Stimulated activated CD4-positive, alpha-beta T cell treated with anti-CD3 and anti-CD28 coated beads, Interleukin-12 subunit alpha, Interleukin-12 subunit beta, amount 100 ng/mL, for 24 hours (primary cell): Measurements from ENCODE around the gene MTHFD1L.

Source experiments
- DNase-seq, 2 experiments: peaks; one replicate each; pipeline ENCODE4 v3.0.0-alpha.2; 2020; ENCODE audit warnings: low read depth in 2 of 2

The MTHFD1L gene

DNA sequence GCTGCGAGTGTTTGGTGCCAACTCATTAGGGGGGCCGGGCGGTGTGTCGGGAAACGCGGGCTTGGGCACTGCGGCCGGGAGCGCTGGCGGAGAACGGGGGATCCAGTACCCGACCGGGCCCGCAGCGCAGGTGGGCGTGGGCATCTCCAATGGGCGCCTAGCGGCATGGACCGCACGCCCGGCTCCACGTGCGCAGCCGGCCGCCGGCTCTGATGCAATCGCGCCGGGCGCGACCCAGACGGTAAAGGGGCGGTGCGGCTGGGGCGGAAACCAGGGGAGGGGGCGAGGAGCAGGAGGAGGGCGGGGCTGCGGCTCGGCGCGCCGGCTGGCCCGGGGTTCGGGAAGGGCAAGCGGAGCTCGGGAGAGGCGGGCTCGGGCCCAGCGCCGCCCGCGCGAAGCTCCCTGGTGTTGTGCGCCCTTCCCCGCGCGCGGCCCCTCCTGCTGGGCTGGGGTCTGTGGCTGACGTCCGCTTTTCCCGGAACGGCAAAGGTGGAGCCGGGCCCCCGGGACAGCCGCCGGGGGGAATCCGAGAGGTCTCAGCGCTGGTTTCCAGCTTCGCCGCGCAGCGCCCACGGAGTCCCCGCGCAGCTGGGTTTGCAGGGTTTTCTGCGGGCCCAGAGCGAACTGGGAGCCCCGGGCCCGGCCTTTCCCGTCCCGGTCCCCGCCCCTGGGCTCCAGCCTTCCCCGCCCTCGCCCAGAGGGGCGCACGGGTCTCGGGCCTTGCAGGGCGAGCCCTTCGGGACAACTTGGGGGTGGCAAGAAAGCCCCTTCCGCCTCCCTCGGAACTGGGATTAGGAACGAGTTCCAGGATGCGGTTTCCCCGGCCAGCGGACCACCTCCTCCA is 867 bp downstream of the MTHFD1L start:
- peak; percentile 68 to 80 for DNase-seq

DNA sequence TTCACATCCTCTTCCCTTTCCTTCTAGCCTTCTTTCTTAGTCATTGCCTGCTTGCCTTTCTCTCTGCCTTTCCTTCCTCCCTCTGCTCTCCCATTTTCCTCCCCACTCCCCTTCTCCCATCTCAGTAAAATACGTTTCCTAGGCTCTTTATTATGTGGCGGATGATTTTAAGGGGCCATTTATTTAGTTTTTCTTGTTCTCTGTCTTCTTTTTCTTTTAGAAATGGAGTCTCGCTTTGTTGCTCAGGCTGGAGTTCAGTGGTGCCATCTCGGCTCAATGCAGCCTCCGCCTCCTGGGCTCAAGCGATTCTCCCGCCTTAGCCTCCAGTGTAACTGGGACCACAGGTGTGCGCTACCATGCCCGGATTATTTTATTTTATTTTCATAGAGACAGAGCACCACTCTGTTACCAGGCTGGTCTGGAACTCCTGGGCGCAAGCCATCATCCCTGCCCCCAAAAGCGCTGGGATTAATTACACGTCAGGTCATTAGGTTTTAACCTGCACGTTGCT is 1.5 kb downstream of the MTHFD1L start:
- no peak for DNase-seq

DNA sequence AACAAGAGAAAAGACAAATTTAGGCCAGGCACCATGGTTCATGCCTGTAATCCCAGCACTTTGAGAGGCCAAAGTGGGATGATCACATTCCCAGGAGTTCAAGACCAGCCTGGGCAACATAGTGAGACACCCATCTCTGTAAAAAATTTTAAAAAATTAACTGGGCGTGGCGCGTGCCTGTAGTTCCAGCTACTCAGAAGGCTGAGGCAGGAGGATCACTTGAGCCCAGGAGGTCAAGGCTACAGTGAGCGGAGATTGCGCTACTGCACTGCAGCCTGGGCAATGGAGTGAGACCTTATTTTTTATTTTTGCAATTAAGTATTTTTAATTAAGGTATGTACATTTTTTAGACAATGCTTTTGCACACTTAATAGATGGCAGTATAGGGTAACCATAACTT is 3.3 kb downstream of the MTHFD1L start:
- DNase-seq: no peak

DNA sequence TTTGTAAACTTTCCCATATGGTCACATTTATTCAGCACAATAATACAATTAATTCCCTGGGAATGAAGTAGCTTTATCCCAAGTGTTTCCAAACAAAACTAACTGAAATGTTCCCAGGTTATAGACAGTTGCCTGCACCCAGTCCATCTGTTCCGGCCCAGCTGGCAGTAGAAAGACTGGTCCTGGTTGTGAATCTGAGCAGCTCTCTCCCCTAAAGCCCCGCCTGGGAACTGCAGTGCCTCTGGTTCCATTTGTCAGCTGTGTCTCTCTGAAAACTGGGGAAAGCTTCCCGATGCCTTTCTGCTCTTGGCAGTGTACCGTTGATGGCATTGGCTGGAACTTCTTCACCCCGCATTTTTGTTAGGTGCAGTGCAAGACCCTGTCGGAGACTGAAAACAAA is 8.7 kb downstream of the MTHFD1L start:
- no peak for DNase-seq

DNA sequence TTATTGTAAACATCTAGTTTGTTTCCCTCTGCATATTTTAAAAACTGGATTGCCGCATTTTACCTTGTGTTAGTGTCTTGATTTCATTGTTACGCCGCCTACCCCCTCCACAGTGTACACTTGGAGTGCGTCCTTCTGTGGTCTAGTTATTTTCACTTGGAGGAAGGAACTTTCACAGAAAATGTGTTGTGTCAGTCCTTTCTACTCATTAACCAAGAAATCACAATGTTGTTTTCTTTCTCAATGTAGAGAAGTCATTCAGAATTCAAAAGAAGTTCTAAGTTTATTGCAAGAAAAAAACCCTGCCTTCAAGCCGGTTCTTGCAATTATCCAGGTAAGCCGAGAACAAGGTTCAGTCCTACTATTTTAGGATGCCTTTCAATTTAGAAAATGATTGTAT is 10.3 kb downstream of the MTHFD1L start:
- no peak for DNase-seq

DNA sequence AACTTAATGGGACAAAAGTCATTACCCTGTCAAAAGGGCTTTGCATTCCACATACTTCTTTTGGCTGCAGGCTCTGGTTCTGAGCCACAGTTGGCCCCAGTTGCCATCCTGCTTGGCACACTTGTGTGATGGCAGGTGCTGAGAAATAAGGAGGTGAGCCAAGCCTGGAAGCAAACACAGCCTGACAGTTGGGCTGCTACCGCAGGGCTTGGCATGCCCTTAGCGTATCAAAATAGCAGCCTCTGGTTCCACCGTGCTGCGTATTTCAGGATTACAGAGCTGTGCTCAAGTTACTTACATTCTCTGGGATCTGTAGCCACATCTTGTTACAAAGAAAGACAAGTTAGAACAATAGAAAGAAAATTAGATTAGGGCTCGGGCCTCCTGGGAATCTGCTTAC is 11.1 kb downstream of the MTHFD1L start:
- no peak for DNase-seq

DNA sequence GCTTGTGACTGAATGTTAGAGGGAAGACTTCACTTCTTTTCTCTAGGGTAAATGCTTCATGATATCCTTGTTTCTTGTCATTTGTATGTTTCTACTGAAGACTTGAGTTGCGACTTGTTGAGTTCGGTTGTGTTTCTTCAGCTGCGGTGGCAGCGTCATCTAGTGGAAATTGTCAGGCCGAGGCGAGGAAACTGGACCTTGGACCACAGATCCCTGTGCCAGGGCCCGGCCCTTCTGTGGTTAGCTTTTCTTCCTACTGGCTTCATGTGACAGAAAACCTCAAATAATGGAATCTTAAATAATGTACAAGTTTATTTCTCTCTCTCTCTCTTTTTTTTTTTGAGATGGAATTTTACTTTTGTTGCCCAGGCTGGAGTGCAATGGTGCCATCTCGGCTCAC is 12.4 kb downstream of the MTHFD1L start:
- no peak for DNase-seq

DNA sequence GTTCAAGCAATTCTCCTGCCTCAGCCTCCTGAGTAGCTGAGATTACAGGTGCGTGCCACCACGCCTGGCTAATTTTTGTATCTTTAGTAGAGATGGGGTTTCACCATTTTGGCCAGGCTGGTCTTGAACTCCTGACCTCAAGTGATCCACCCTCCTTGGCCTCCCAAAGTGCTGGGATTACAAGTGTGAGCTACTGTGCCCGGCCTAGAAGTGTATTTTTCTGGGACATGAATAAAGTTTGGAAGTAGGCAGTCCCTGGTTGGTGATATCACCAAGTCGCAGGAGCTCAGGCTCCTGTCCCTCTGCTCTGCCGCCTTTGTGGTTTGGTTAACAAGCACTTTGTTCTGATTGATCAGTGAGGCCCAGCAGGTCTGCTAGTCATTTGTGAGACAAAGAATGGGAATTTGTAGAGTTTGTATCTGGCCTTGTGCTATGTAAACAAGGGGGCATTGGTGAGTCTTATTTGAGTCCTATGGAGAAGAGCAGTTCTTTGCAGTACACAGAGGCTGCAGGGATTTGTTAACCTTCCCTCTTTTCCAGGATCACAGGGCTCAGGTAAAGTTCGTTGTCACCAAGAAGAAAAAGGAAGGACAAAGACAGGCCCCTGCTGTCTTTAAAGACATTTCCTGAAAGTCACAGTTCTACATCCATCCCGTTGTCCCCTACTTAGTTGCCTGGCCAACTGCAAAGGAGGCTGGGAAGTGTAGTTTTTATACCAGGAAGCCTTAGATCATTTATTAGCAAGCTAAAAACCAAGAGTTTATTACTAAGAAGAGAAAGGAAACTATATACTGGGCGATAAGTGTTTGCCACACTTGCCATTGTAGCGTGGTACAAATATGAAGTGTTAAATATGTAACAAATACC is 13.1 kb downstream of the MTHFD1L start:
- DNase-seq: no peak

DNA sequence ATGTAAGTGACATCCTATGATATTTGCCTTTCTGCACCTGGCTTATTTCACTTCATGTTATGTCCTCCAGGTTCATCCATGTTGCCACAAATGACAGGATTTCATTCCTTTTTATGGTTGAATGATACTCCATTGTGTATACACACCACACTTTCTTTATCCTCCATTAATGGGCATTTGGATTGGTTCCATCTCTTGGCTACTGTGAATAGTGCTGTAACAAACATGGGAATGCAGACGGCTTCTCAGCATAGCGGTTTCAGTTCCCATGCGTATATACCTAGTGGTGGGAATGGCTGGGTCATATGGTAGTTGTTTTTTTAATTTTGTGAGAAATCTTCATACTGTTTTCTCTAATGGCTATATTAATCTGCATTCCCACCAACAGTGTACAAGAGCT is 14.8 kb downstream of the MTHFD1L start:
- DNase-seq: no peak

DNA sequence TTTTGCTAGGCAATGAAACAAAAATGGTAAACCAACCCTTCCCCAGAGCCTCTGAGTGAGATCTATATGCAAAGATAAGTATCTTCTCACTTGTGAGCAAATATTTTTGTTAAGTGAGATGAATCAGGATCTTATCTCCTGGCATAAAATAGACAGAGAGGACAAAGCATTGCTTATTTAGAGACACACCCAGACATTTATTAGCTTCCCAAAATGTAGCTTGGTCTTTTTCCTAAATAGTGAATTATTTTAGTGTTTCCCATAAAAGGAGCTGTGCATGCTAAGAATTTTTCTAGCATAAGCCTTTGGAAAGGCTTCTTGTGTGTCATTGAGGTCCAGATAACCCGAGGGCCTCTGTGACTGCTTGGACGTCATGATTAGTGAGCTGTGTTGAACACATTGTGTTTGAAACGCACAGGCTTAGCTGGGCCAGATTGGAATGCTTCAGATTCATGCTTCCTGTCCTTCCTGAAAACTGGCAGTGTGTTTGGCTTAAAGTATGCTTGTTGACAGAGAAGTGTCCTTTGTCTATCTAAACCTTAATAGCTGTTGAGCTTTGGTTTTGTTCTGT is 16.5 kb downstream of the MTHFD1L start:
- no peak for DNase-seq

DNA sequence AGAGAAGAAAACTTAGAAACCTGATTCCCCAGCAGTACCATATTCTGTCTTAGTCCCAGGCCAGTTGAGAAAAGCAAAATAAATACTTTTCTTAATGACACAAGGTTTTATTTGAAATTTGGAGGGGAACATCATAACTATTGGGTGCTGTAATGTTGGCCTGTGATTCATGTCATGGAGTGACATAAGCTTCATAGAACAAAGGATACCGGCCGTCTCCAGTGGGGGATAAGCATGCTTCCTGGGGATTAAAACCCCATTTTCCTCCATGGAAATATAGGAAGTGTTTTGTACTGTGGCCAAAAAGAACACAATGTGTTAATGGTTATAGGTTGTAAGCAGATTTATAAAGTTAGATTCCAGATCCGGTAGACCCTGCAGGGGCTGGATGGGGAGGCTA is 18.0 kb downstream of the MTHFD1L start:
- DNase-seq: no peak

DNA sequence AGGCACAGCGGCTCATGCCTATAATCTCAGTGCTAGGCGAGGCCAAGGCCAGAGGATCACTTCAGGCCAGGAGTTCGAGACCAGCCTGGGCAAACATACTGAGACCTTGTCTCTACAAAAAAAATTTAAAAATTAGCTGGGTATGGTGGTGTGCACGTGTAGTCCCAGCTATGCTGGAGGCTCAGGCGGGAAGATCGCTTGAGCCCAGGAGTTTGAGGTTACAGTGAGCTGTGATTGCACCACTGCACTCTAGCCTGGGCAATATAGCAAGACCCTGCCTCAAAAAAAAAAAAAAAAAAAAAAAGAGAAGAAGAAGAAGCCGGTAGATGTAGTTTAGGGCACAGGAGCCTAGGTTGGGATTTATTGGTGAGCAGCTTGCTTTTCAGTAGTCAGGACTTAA is 20.7 kb downstream of the MTHFD1L start:
- DNase-seq: no peak

DNA sequence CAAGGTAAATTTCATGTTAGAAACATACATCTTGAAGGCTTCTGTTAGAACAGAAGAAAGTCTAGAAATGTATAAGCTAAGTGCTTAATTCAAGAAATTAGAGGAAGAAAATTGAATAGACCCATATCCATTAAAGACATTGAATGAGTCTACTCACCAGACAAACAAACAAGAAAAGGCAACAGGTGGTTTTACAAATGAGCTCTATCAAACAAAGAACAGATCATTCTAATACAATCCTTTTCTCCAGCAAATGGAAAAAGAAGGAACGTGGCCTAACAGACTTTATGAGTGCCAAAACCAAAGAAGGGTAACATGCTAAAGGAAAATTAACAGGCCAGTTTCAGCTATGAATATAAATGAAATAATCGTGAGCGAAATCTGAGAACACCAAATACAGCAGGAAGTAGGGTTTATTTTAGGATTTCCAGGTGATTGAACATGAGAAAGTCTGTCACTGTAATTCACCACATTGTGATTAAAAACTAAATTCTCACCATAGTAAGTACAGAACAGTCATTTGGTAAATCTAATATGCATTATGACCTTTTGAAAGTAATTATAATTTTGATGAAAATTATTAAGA is 22.6 kb downstream of the MTHFD1L start:
- DNase-seq: no peak

DNA sequence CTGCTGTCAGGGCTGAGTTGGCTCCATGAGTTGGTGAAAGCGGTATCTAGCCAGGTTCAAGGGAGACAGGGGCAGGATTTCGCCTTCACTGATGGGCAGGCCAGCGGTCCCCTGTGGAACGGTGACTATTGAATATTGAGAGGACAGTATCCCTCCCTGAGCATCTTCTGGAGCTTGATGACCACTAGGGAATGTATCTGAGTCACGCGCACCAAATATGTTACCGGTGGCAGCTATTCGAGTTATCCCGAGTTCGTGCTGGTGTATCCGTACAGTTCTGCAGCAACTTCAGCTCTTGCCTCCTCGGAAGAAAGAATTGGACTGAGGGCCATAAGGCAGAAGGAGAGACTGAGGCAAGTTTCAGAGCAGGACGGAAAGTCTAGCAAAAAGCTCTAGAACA is 24.8 kb downstream of the MTHFD1L start:
- DNase-seq: no peak

DNA sequence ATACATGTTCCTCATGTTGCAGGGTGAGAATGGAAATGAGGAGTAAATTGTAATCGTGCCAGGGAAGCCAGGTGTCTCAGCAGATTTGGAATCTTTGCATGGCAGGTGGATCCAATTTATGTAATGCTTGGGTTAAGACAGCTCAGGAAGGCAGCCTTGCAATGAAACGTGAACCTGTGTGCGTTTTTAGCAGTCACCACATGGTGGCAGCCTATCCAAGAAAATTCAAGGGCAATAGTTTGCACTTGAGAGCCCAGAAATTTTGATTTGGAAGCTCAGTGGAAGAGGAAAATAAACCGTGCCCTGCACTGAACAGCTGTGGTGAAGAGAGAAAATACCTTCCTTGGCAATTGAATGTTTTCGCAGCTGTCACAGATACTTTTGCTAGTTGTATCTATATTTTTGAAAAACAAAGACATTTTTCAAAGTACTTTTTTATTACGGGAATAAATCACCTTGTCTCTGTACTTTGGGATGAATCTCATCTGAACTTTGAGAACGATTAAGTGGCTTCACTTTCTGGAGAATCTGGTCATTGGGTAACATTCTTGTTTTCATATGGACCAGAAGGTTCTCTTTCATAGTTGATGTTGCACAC is 26.5 kb downstream of the MTHFD1L start:
- peak; percentile 15 to 47 for DNase-seq

DNA sequence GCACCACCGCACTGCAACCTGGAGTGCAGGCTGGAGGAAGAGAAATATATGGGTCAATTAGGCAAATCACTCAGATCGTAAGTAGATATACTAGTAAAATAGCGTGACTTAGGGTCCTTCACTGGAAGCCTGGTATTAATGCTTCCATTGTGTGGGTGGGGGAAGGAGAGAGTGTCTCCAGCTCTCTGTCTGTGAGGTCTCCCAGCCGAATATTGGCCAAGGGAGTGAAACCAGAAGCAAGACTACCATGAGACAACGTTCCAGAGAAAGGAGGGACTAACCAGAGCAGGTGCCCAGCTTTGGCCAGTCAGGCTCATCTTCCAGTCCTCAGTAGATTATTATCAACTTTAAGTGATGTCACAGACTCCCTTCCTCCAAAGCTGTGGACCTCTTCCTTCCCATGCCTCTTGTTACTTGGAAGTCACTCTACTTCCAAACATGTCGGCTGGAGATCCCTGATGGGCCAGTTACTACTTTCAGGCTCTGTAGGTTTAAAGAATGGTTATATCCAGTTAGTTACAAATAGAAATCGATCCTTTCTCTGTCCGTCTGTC is 28.8 kb downstream of the MTHFD1L start:
- no peak for DNase-seq

DNA sequence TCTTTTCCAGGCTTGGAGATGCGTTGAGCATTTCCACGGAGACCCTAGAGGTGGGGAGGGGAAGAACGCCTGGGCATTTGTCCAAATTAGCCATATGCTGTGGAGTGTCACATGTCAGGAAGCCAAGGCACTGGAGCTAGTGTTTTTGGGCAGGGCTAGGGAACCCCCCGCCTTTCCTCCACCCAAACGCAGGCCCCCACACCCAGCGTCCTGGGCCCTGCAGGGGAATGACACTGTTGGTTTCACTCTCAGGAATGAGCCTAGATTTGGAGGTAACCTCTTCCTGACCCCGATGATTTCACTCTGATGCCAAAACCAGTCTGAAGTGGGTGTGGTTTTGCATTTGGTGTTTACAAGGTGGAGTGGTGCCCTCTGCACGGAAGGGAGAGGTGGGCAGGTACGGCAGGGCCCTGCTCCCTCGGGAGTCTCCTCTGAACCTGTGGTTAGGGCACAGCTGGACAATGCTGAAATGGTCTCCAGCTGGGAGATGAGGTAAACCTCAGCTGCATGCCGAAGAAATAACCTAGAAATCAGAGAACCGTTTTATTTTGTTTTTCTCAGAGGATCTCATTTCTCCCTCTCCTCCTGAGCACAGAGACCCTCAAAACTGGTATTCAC is 29.5 kb downstream of the MTHFD1L start:
- no peak for DNase-seq

DNA sequence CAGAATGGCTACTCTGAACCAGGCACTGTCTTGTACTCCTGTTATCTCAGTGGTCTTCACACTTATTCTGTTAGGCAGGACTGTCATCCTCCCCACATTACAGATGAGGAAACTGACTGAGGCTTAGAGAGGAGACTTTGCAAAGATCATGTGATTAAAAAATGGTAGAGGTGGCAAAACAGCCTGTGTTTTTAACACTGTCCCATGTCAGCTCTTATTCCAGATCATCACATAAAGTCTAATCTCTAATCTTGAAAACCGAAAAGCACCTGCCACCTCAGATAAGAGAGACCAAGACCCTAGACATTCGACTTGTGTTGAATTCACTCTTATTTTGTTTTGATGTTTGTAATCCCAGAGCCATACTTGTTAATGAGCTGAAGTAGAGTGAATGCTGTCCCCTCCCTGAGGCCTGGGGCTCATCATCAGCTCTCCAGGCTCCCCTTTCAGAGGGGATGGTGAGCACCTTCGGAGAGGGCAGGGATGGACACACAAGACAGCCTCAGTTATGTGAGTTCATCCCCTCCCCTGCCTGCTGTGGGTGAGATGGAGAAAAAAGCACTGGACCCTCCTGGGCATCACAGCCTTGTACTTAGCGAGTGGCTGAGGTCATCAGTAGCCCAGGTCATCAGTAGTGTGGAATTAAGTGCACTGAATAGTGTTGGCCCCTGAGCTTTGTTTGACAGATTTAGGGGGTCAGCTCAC is 30.6 kb downstream of the MTHFD1L start:
- DNase-seq: no peak

DNA sequence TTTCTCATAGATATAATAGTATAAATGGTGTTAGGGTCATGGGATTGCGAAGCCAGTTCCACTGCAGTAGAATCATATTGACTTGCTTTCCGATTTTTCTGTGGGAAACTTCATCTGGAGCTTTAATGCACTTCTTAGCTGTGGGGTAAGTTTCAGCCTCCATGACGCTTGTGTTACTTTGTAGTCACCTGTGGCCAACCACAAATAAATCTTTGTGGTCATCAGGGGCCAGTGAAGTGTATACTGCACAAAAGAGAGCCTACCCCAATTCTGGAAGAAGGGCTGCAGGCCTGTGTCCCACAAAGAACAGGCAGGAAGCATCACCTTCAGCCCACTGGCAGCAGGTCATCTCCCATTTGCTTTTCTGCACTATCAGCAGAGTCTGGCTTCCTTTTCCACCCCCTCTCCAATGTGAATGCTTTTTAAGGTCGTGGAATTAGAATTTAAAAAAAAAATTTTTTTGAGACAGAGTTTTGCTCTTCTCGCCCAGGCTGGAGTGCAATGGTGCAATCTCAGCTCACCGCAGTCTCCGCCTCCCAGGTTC is 32.0 kb downstream of the MTHFD1L start:
- no peak for DNase-seq
